ENCODE results near the gene TRIM67.
"Not testable (repeated sequence)": the region's sequence is repeated elsewhere in the genome, so short reads cannot be mapped to it uniquely, and the experiment has no call there.

TRIM67 gene

DNA sequence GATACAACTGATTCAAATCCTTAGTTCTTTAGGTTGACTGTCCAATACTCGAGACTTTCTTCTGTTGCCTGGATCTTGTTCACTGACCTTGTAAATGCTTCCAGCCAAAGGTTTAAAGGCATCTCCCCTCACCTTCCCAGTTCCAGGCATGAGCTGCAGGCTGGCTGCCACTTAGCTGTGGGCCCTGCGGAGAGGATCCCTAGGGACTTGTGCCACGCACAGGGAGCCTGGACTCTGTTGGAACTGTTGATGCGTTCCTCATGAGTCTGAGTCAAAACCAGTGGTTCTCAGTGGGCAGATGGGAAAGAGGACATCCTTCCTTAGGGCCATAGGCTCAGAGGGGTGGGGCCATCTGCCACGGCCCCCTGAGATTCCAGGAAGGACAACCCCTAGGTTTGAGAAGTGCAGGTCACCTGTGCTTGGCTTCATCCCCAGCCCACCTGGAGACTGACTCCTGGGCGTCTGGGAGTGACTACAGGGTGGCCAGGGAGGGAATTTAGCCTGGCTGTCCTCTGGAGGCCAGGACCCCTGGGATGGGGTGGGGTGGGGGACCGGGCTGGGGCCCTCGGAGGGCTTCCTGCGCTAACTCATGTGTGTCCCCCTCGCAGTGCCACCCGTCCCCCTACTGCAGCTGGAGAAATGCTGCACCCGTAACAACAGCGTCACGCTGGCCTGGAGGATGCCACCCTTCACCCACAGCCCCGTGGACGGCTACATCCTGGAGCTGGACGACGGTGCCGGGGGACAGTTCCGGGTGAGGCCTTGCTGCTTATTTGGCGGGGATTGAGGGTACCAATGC is 41.6 kb downstream of the TRIM67 start:
- H3K27me3 Mint-ChIP-seq = no peaks in the 10 kb centered on the region
- H3K9me3 Mint-ChIP-seq = no peaks in the 10 kb centered on the region
- DNase-seq (no peak), ATAC-seq (no peak)
- H3K4me3 Mint-ChIP-seq = no peak overlapping the region
- peaks cover 15% of the 10 kb centered on the region for H3K4me1 Mint-ChIP-seq
- H3K27ac Mint-ChIP-seq = no peak overlapping the region

DNA sequence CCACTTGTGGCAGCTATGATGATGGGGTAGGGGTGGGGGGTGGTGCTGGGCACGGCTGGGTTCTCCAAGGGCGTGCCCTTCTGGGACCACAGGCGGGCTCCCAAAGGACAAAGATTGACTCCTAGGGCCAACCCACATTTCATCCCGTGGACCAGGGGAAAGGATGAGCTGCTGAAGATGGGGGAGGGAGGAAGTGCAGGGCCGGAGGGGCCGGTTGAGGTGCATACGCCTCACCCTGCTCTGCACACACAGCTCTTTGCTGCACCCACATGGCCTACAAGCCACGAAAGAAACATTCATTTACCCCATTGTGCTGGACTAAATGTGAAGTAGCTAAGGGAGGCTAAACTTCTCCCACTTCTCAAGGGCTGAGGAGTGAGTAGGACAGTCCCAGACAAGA is 45.0 kb downstream of the TRIM67 start:
- Mint-ChIP-seq H3K9me3 (no peaks in the 10 kb centered on the region), H3K4me3 (no peak overlapping the region), H3K27me3 (no peaks in the 10 kb centered on the region), H3K27ac (no peak overlapping the region), H3K4me1 (peaks cover 20% of the 10 kb centered on the region)
- ATAC-seq = no peak
- no peak for DNase-seq

DNA sequence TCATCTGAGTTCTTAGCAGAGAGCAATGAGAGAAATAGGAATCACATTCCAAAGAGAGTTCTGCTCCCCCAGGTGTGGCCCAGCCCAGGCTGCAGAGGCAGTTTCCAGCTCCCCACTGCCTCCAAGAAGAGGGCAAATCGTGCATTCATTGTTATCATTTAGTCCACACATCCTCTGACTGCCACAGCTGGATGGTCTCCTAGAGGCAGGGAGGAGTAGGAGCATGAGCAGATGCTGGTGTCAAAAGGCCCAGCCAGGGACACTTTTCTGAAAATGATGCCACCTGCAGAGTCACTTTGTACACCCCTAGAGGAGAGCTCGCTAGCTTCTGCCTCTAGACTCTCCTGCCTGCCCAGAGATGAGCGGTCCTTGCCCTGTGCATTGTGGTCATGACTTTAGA is 45.6 kb downstream of the TRIM67 start:
- Mint-ChIP-seq H3K27me3 (no peaks in the 10 kb centered on the region), H3K4me1 (peaks cover 17% of the 10 kb centered on the region), H3K4me3 (no peak overlapping the region), H3K27ac (no peak overlapping the region), H3K9me3 (no peaks in the 10 kb centered on the region)
- ATAC-seq (no peak), DNase-seq (no peak)

DNA sequence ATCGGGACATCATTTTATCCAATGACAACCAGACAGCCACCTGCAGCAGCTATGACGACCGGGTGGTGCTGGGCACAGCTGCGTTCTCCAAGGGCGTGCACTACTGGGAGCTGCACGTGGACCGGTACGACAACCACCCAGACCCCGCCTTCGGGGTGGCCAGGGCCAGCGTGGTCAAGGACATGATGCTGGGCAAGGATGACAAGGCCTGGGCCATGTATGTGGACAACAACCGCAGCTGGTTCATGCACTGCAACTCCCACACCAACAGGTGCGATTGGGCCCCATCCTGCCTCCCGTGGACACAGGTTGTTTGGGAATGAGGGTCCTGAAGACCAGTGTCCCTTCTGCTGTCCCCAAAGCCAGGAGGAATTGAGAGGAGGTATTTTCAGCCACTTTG is 47.1 kb downstream of the TRIM67 start:
- Mint-ChIP-seq H3K9me3 (no peaks in the 10 kb centered on the region), H3K4me3 (no peak overlapping the region), H3K4me1 (peaks cover 15% of the 10 kb centered on the region), H3K27me3 (peaks cover 4% of the 10 kb centered on the region), H3K27ac (no peak overlapping the region)
- DNase-seq (no peak), ATAC-seq (no peak)

DNA sequence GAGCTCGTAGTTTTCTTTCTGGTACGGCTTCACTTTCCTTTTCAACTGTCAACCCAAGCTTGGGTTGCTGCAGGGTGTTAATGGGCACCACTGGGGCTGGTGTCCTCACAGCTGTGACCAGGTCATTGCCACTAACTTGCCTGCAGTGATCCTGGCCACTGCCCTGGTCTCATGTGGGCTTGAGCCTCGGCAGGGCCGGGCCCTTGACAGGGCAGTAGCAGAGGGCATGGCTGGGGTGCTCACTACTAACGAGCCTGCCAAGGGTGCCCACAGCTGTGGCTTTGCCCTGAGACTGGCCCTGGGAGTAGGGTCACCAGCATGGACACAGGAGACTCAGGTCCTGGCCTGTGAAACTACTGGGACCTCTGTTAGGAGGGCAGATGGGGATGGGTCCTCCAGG is 47.7 kb downstream of the TRIM67 start:
- Mint-ChIP-seq H3K9me3 (no peaks in the 10 kb centered on the region), H3K4me1 (peaks cover 19% of the 10 kb centered on the region), H3K27me3 (peaks cover 8% of the 10 kb centered on the region), H3K27ac (no peak overlapping the region), H3K4me3 (no peak overlapping the region)
- DNase-seq (no peak), ATAC-seq (no peak)

DNA sequence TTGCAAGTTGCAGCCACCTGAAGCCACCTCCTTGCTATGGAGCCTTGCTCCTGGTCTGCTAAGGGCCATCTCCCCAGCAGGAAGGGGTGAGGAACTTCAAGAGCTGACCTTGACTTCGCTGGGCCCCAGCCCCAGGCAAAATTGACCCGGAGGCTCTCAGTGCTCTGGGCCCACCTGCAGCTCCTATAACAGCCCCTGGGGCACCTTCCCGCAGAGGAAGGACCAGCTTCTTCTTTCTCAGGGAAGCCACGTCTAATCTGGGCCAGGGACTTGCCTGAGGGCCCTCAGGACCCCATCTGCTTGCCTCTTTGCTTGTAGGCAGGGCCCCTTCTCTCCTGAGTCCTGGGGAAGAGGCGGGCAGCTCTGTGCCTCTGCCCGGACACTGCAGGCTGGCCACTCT is 48.3 kb downstream of the TRIM67 start:
- Mint-ChIP-seq H3K9me3 (no peaks in the 10 kb centered on the region), H3K4me3 (no peak overlapping the region)
- no peak for ATAC-seq

DNA sequence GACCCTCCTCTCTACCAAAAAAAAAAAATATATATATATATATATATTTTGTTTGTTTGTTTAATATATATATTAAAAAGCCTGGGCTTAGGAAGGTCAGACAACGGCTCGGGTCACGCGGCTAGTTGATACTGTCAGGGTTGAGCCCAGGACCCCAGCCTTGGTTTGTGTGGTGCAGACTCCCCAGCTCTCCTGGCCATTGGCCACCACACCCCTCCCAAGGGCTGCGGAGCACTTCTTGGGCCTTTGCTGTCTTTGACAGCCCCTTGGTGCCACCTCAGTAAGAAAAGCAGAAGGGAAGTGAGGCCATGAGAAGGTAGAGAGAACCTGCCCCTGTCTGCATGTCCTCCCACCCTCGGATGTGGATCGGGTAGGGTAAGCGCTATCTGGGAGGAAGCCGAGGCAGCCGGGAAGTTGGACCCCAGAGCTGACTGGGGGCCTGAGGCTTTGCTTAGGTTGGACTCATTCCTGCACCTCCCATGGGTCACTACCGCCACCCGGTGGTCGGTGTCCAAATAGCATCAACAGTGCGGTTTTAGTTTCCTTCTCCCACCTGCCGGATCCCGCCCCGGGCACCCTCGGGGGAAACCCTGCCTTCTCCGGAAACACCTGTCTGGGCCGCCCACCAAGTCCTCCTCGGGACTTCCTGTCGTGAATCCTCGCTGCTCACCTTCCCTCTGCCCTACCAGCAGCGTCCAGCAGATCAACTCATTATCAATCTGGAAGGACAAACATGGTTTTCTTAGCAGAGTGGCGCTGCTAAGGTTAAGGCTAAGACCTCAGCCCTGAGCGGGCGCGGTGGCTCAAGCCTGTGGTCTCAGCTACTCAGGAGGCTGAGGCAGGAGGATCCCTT is 49.4 kb downstream of the TRIM67 start:
- H3K27ac Mint-ChIP-seq = peak overlapping the region; percentile 8 to 95
- H3K9me3 Mint-ChIP-seq = no peaks in the 10 kb centered on the region
- ATAC-seq = peak; percentile 90
- peaks cover 8% of the 10 kb centered on the region for H3K27me3 Mint-ChIP-seq
- DNase-seq = peak; percentile 93 to 95
- peaks cover 35% of the 10 kb centered on the region for H3K4me1 Mint-ChIP-seq
- peak overlapping the region; percentile 84 to 89 for H3K4me3 Mint-ChIP-seq

More for the DNA sequence above, 48.3 kb downstream of the TRIM67 start:
- H3K27ac Mint-ChIP-seq = no peak overlapping the region
- no peak for DNase-seq
- H3K4me1 Mint-ChIP-seq = peaks cover 24% of the 10 kb centered on the region
- H3K27me3 Mint-ChIP-seq = peaks cover 8% of the 10 kb centered on the region

DNA sequence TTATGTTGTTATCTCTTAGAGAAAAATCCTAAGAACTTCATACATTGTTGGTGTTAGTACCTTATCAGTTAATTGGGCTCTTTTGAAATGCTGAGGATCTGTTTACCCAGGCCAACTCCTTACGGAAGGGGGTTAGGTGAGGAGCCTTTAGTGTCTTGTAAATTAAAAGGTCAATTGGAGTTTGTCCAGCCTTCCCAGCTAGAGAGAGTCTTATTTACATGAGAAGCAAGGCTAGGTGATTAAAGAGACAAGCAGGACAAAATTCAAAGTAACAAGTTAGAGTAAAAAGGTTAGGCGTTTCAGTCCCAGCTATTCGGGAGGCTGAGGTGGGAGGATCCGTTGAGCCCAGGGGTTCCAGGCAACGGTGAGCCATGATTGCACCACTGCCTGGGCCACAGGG is 50.4 kb downstream of the TRIM67 start:
- H3K9me3 Mint-ChIP-seq, ATAC-seq, DNase-seq: not testable (repeated sequence)
- Mint-ChIP-seq H3K4me3 (peak overlapping the region in 1 of 2 donors; percentile 35), H3K27me3 (peaks cover 14% of the 10 kb centered on the region), H3K4me1 (peaks cover 37% of the 10 kb centered on the region), H3K27ac (peak overlapping the region in 1 of 2 donors; percentile 65)

DNA sequence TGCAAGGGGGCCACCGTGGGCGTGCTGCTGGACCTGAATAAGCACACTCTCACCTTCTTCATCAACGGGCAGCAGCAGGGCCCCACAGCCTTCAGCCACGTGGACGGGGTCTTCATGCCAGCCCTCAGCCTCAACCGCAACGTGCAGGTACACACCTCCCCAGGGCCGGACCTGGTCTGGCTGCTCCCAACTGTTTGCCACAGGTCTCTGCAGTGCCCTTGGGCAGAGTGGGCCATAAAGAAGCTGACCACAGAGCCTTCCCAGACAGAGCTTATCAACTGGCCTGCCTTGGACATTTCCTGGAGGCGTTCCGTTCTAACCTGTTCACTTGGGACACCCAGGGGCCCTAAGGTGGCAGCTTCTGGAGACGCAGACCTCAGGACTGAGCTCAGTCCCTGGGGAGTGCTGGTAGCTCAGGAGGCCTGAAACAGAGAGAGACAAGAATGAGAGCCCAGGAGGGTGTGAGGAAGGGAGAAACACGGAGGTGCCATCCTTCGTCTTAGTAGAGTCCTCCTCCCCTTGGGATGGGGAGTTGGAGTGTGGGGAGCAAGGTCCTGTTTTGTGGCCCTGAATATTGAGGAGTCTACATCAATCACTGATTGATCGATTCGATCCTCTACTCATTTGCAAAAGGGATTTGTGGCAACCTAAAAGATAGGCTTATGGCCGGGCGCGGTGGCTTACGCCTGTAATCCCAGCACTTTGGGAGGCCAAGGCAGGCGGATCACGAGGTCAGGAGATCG is 52.1 kb downstream of the TRIM67 start:
- Mint-ChIP-seq H3K9me3 (no peaks in the 10 kb centered on the region), H3K27me3 (peaks cover 17% of the 10 kb centered on the region), H3K4me3 (no peak overlapping the region), H3K4me1 (peaks cover 37% of the 10 kb centered on the region), H3K27ac (no peak overlapping the region)
- no peak for DNase-seq
- ATAC-seq = no peak

DNA sequence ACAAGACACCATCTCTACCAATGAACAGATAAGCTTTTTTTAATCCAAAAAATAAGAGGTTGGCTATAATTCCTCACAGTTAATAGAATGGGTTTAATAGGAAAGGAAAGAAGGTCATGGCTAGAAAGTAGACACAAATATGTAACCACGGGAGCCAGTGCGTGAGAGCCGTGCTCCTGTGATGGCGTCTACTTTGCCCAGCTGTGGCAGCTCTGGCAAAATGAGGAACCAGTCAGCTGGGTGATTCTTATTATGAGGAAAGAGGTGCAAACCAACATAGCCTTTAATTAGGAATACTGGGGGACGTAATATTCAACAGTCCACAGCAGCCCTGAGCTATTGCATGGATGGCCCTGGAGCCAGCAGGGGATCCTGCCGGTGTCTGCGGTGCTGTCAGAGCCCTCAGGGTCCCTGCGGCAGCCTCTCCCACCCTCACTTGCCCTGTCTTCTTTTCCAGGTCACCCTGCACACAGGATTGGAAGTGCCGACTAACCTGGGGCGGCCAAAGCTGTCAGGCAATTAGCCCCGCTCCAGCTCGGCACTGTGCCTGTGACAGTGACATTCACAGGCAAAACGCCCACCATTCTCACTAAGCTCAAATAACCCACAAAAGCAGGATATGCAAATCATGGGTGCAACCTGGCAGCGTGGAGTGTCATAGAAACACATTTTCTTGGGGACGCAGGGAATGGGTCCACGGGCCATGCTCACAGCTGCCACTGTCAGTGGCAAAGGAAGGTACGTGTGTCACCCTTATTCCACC is 53.2 kb downstream of the TRIM67 start:
- DNase-seq = peak; percentile 17 to 25

DNA sequence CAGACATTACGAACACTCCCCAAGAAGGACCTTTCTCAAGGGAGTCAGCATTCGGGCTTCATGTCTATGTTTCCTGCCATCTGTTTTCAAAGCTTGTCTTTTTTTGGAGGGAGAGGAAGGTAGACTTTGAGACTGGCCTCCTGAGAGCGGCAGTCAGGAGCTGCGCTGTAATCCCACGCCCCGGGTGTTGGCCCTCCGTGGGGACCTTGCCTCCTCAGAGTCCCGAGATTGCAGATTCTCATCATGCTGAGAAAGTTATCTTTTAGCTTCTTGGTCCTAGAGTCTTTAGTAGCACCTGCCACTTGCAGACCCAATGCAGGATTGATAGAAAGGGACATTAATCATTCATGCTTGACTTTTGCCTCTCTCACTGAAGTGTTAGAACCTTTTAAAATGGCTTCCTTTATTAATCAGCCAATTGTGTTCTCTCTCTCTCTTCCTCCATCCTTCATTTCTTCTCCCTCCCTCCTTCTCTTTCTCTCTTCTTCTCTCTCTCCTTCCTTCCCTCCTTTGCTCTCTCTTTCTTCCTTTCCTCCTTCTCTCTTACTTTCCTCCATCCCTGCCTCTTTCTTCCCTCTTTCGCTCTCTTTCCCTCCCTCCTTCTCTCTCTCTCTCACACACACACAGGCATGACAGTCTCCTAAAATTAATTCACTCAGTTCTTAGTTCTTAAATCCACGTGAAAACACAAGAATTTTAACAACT is 54.0 kb downstream of the TRIM67 start:
- Mint-ChIP-seq H3K4me1 (peaks cover 37% of the 10 kb centered on the region), H3K4me3 (peak overlapping the region; percentile 10 to 70)

More for the DNA sequence above, 53.2 kb downstream of the TRIM67 start:
- Mint-ChIP-seq H3K4me3 (peak overlapping the region; percentile 23 to 70), H3K27ac (peak overlapping the region in 1 of 2 donors; percentile 33), H3K4me1 (peaks cover 37% of the 10 kb centered on the region), H3K9me3 (no peaks in the 10 kb centered on the region), H3K27me3 (peaks cover 17% of the 10 kb centered on the region)
- no peak for ATAC-seq

DNA sequence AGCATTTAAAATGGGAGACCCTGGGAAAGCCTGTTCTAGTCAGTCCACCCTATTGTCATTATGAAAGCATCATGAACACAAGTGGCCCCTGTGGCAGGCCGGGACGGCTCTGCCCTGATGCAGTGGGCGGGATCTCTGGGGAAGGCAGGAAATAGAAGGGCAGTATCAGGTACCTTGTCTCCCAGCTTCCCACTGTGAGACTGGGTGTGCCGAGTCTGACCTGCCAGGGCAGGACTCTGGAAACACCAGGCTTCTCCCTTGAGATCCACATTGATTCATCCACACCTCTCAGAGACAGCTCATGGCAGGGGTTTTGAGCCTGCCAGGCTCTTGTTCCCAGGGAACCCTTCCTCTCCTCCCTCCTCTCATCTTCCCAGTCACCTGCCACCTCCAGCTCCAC is 54.6 kb downstream of the TRIM67 start:
- H3K27me3 Mint-ChIP-seq = peaks cover 17% of the 10 kb centered on the region
- H3K4me3 Mint-ChIP-seq = no peak overlapping the region
- ATAC-seq (no peak), DNase-seq (no peak)
- peak overlapping the region; percentile 30 to 69 for H3K27ac Mint-ChIP-seq
- H3K4me1 Mint-ChIP-seq = peaks cover 31% of the 10 kb centered on the region
- H3K9me3 Mint-ChIP-seq = no peaks in the 10 kb centered on the region

More for the DNA sequence above, 54.0 kb downstream of the TRIM67 start:
- Mint-ChIP-seq H3K27me3 (peaks cover 17% of the 10 kb centered on the region), H3K27ac (peak overlapping the region in 1 of 2 donors; percentile 28), H3K9me3 (no peaks in the 10 kb centered on the region)
- no peak for ATAC-seq
- DNase-seq = no peak

DNA sequence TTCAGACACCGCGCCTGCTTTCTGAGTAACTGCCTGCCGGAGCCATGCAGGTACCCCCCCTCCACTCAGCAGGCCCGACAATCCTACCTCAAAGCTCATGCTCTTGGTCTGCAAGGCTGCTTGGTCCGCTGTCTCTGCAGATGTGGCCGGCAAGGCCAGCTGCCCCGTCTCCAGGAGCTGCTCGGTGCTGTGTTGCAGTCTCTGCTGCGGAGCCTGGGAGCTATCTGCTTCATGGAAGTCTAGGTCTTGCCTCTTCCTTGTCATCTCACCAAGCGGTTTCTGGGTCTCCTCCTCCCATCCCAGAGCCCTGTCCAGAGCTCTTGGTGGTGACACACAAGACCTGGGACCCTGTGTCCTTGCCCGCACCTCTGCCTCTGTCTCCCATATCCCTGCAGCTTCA is 55.2 kb downstream of the TRIM67 start:
- ATAC-seq (no peak), DNase-seq (no peak)
- no peaks in the 10 kb centered on the region for H3K9me3 Mint-ChIP-seq
- peaks cover 17% of the 10 kb centered on the region for H3K27me3 Mint-ChIP-seq
- H3K4me1 Mint-ChIP-seq = peaks cover 25% of the 10 kb centered on the region
- peak overlapping the region in 1 of 2 donors; percentile 69 for H3K27ac Mint-ChIP-seq
- H3K4me3 Mint-ChIP-seq = no peak overlapping the region

DNA sequence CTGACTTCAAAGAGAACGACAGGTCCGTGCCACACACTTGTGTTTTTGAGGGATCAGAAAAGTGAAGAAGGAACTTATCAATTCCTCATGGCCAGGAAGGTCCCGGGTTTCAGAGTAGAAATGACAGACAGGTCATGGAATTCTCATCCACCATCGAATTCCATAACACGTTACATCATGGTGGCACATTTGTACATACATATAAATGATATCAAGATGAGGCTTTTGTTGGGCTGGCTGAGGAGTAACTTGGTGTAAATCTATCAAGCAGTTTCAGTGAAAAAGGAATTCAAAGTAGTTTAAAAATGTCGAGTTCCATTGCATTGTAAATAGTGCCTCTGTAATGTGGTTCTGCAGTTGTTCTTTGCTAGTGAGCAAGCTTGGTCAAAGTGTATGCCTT is 56.2 kb downstream of the TRIM67 start:
- peaks cover 25% of the 10 kb centered on the region for H3K4me1 Mint-ChIP-seq
- H3K4me3 Mint-ChIP-seq = no peak overlapping the region
- DNase-seq (no peak), ATAC-seq (no peak)
- H3K27ac Mint-ChIP-seq = no peak overlapping the region
- peaks cover 17% of the 10 kb centered on the region for H3K27me3 Mint-ChIP-seq
- H3K9me3 Mint-ChIP-seq = no peaks in the 10 kb centered on the region
